ENCODE results near the gene RNASE1. TPM values are rescaled to one million over a fixed set of nuclear protein-coding genes. Genes with fewer than 3 reads are reported as not detected.

Gene RNASE1
- total and polyA plus RNA-seq, 9 of the 15 experiments (the other 6 are each of a cell fraction or from before 2014, with no cell fraction given), result 6.4 to 33.3 (median 13.9) TPM

GRCh38 chr14:20834899-20835298 lies 32.3 kb upstream of the RNASE1 start (continued):
- TF ChIP-seq E2F6 (IDR thresholded peaks at IDR 0.05; ENCODE audit: borderline replicate concordance in 1 of 2, extremely low read depth in 1 of 2, insufficient read depth in 1 of 2, insufficient read length in 1 of 2, low read depth in 1 of 2, low read length in 1 of 2, poor library complexity in 1 of 2, severe bottlenecking in 1 of 2) (no peak), ZBTB2 (IDR thresholded peaks at IDR 0.05) (no peak), PYGO2 (tag; IDR thresholded peaks at IDR 0.05) (no peak), PKNOX1 (IDR thresholded peaks at IDR 0.05) (no peak)

GRCh38 chr14:20830831-20831230 lies 28.2 kb upstream of the RNASE1 start:
- no TSS peak for BruUV-seq (replicated peaks)
- H3K36me3 ChIP-seq (ENCODE audit: control insufficient read depth, insufficient read depth, low read length), result no peaks in the 10 kb centered on the region
- no peak overlapping the region for H3K4me3 ChIP-seq
- no peaks in the 10 kb centered on the region for H3K79me2 ChIP-seq (ENCODE audit: control insufficient read depth, insufficient read depth, low read length)
- no peaks in the 10 kb centered on the region for H3K27me3 ChIP-seq (ENCODE audit: control insufficient read depth in 2 of 2, insufficient read depth in 2 of 2, low read length in 2 of 2)
- intact Hi-C loops (cut with micrococcal nuclease) (no loop called here), in situ Hi-C loops (cut with MboI) (no loop called here)
- no peak for DNase-seq (ENCODE audit: extremely low read depth in 1 of 4, low spot score in 3 of 4)
- POLR2A ChIA-PET, result no interaction called here
- H3K4me2 ChIP-seq (ENCODE audit: insufficient read depth, low read length), result no peak overlapping the region
- H2AFZ ChIP-seq (ENCODE audit: low read depth, low read length), result peak overlapping the region; percentile 44; the same call in 1 of the 2 replicates
- no peak overlapping the region for H3K27ac ChIP-seq (ENCODE audit: extremely low read depth, low read depth, low read length)
- peaks cover 3% of the 10 kb centered on the region; the same call in 1 of the 2 replicates for H3K9me3 ChIP-seq (replicated peaks; ENCODE audit: control insufficient read depth, insufficient read depth, low read depth, low read length)
- CTCF ChIA-PET (ENCODE audit: low intra/inter-chr PET ratio), result no interaction called here
- no peaks in the 10 kb centered on the region for H3K9me1 ChIP-seq (ENCODE audit: control insufficient read depth, insufficient read depth, low read length)
- ATAC-seq, result no peak
- no peak for TF ChIP-seq ZNF518B (CRISPR knock-in tag; IDR thresholded peaks at IDR 0.05)
- no peak for TF ChIP-seq BRD4 (IDR thresholded peaks at IDR 0.05)
- no peak for TF ChIP-seq ZNF165 (CRISPR knock-in tag; IDR thresholded peaks at IDR 0.05; ENCODE audit: borderline replicate concordance)
- no peak for TF ChIP-seq HSF4 (CRISPR knock-in tag; IDR thresholded peaks at IDR 0.05; ENCODE audit: borderline replicate concordance)
- TF ChIP-seq ZNF239 (CRISPR knock-in tag; IDR thresholded peaks at IDR 0.05), result no peak
- no peak for TF ChIP-seq ZSCAN29 (IDR thresholded peaks at IDR 0.05)
- TF ChIP-seq ZNF644 (tag; IDR thresholded peaks at IDR 0.05; ENCODE audit: low read depth), result no peak
- TF ChIP-seq SMARCA5 (IDR thresholded peaks at IDR 0.05), result no peak
- no peak overlapping the region for H3K9ac ChIP-seq (ENCODE audit: insufficient read depth in 1 of 2, low read depth in 2 of 2, low read length in 2 of 2)
- FAIRE-seq, result no peak
- no peaks in the 10 kb centered on the region for H4K20me1 ChIP-seq (replicated peaks; ENCODE audit: control insufficient read depth, insufficient read depth, low read length)
- WGBS (ENCODE audit: insufficient coverage, low coverage, missing lambda C conversion rate), result 71% methylated on average over 6 of the region's 12 CpGs
- no peaks in the 10 kb centered on the region; a peak in 2 of 5 replicates for H3K4me1 ChIP-seq (replicated peaks in 1 of 2; ENCODE audit: control insufficient read depth in 2 of 2, insufficient read depth in 2 of 2, low read length in 2 of 2)

Measured in K562 (cell line).